Gastroesophageal sphincter (tissue), 3 donors: ENCODE results near the gene TDRD10.

Experiments
- CTCF ChIP-seq, 4 experiments: fragments of 200-600 bp in 2 of 4; fragments of 450-650 bp in 2 of 4; sonication (generic) in 1 of 4; IDR thresholded peaks; one replicate each; pipeline ENCODE4 v1.5.1; 2017 to 2019; ENCODE audit warnings: antibody characterized with exemption in 4 of 4, mild to moderate bottlenecking in 2 of 4, moderate library complexity in 2 of 4
- POLR2AphosphoS5 ChIP-seq: sonication (generic); formaldehyde crosslinking; IDR thresholded peaks from one replicate; pipeline ENCODE4 v1.6.1; 2017; ENCODE audit warnings: antibody characterized with exemption

GRCh38 chr1:154586231-154586630 is 84.2 kb downstream of the TDRD10 start:
- TF ChIP-seq POLR2AphosphoS5 (no peak), CTCF (IDR thresholded peaks at IDR 0.05) (no peak)
